Stomach (tissue), 9 donors: ENCODE data around the gene PSD2. TPM values are rescaled to one million over a fixed set of nuclear protein-coding genes. Genes with fewer than 3 reads are reported as not detected.

Experiments used
- DNase-seq, 2 donors: peaks; one replicate each; pipeline versions ENCODE4 v3.0.0 to v3.0.0-alpha.2; 2013 to 2019
- H3K27ac ChIP-seq, 5 donors: fragments of 200-600 bp in 4 of 5; sonication (generic) in 4 of 5; one replicate each; pipeline ENCODE4 v1.5.1; 2013 to 2019; ENCODE audit warnings: mild to moderate bottlenecking in 1 of 5, moderate library complexity in 1 of 5
- H3K27me3 ChIP-seq, 3 donors: fragments of 200-600 bp; sonication (generic); one replicate each; pipeline ENCODE4 v1.5.1; 2017 to 2019; ENCODE audit warnings: mixed run types in 1 of 3
- H3K36me3 ChIP-seq, 4 donors: fragments of 200-600 bp; sonication (generic); 1 replicate in 3 of 4; 2 replicates in 1 of 4; pipeline ENCODE4 v1.5.1; 2016 to 2019
- H3K4me1 ChIP-seq, 4 donors: fragments of 200-600 bp; sonication (generic); one replicate each; pipeline ENCODE4 v1.5.1; 2016 to 2019
- H3K4me3 ChIP-seq, 4 donors: fragments of 200-600 bp; sonication (generic) in 3 of 4; one replicate each; pipeline ENCODE4 v1.5.1; 2016 to 2019; ENCODE audit warnings: mild to moderate bottlenecking in 1 of 4
- H3K9me3 ChIP-seq, 4 donors: fragments of 200-600 bp; sonication (generic); one replicate each; pipeline ENCODE4 v1.5.1; 2016 to 2019
- EP300 ChIP-seq: sonication (generic); formaldehyde crosslinking; IDR thresholded peaks from one replicate; pipeline ENCODE4 v1.6.1; 2017; ENCODE audit warnings: antibody characterized with exemption
- POLR2A ChIP-seq, 4 donors: fragments of 450-650 bp; IDR thresholded peaks; one replicate each; pipeline ENCODE4 v1.6.1; 2016; ENCODE audit warnings: antibody characterized with exemption in 4 of 4, control low read depth in 2 of 4, mild to moderate bottlenecking in 1 of 4, moderate library complexity in 1 of 4
- POLR2AphosphoS5 ChIP-seq, 3 donors: sonication (generic); formaldehyde crosslinking; IDR thresholded peaks; one replicate each; pipeline ENCODE4 v1.6.1; 2016; ENCODE audit warnings: antibody characterized with exemption in 3 of 3
- WGBS, 5 donors: extraction: QIAGEN DNeasy Blood & Tissue Kit in 3 of 5; methylation state at CpG; one replicate each; pipeline versions ENCODE4 v1.1.5 to v1.1.7; 2013 to 2018; 5-methylcytosine and 5-hydroxymethylcytosine counted together
- intact Hi-C: fragments of 100-400 bp; cut with DNase I; formaldehyde crosslinking; loops from one replicate; pipeline ENCODE4 v1.15.1; 2023; ENCODE audit warnings: low total_unique reads
- polyA plus RNA-seq, 3 donors: library from polyadenylated mRNA; stranded (reverse); fragments of 200-250 nt; gene quantifications; one replicate each; pipeline ENCODE4 v1.2.3, GENCODE V29; 2013
- total RNA-seq, 5 donors: library from RNA; depleted of rRNA; stranded (reverse); fragments of >200 nt; gene quantifications; one replicate each; pipeline versions ENCODE4 v1.1.0 to v1.2.3, GENCODE V29; 2014 to 2016
- TF ChIP-seq, protein P1 (sequence below), 7 experiments: fragments of 450-650 bp in 4 of 7; fragments of 200-600 bp in 3 of 7; sonication (generic) in 3 of 7; IDR thresholded peaks; one replicate each; pipeline ENCODE4 v1.5.1; 2016 to 2019; ENCODE audit warnings: antibody characterized with exemption in 7 of 7, control low read depth in 2 of 7, mild to moderate bottlenecking in 1 of 7
- donor health status: healthy with polysubstance abuse.
- donor health status: Bipolar disorder and iron deficiency.
- donor health status: healthy.

PSD2 gene
- total and polyA plus RNA-seq, 8 donors: 0.05 to 0.73 TPM; not detected in 6

DNA sequence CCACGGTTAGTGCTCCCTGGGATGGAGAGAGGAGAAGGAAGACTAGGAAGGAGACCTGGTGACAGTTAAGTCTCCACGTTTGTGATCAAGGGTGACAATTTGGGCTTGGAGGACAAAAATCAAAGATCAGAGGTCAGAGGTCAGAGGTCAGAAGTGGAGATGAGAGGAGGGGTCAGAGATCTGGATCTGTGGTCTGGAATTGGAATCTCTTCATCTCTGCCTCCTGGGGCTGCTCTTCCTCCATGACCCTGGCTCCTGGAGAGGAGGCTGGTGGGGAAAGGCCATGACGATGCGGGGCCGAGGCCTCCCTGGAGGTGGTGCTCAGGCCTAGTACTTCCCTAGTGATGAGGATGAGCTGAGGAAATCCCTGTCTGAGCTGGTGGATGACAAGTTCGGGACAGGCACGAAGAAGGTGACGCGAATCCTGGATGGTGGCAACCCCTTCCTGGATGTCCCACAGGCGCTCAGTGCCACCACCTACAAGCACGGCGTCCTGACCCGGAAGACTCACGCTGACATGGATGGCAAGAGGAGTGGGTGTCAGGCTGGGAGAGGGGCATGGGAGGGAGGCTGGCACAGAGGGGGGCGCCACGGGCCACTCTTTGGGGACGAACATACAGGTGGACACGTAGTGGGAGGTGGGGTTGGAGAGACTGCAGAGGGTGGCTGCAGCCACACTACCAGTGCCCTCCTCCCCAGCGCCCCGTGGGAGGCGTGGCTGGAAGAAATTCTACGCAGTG is 41.0 kb downstream of the PSD2 start:
- DNase-seq: no peak

DNA sequence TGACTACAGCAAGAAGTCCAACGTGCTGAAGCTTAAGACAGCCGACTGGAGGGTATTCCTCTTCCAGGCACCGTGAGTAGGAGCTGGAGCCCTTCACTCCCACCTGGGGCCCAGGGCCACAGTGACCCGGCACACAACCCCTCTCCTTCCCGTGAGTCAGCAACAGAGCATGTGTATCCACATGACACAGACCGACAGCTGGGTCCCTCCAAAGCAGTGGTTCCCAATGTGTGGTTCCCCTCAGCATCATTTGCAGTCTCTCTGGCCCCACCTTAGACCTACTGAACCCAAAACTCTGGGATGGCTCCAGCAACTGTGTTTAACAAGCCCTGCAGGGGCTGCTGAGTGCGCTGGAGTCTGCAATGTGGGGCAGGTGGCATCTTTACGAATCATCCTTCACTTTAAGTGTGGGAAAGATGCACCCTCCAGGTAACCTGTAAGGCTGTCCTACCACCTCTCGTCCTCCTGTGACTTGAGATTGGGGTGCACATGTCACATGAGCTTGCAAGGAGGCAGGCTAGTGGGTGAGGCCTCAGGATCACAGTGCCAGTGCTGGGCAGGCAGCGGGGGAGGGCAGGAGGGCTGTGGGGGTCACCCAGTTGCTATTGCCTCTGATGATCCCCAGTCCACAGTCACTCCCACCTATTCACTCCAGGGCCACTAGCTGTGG is 42.2 kb downstream of the PSD2 start:
- Histone ChIP-seq H3K9me3 (no peaks in the 10 kb centered on the region), H3K4me1 (no peaks in the 10 kb centered on the region), H3K4me3 (no peak overlapping the region), H3K27ac (no peak overlapping the region), H3K27me3 (peaks cover 0 to 48% (median 0%) of the 10 kb centered on the region in 3 donors), H3K36me3 (no peaks in the 10 kb centered on the region)
- no peak for DNase-seq
- WGBS, 5 donors: 76 to 84% (median 81%) methylated on average over 10 of the region's 10 CpGs
- no peak for TF ChIP-seq POLR2A (IDR thresholded peaks at IDR 0.05)
- TF ChIP-seq, protein P1, sequence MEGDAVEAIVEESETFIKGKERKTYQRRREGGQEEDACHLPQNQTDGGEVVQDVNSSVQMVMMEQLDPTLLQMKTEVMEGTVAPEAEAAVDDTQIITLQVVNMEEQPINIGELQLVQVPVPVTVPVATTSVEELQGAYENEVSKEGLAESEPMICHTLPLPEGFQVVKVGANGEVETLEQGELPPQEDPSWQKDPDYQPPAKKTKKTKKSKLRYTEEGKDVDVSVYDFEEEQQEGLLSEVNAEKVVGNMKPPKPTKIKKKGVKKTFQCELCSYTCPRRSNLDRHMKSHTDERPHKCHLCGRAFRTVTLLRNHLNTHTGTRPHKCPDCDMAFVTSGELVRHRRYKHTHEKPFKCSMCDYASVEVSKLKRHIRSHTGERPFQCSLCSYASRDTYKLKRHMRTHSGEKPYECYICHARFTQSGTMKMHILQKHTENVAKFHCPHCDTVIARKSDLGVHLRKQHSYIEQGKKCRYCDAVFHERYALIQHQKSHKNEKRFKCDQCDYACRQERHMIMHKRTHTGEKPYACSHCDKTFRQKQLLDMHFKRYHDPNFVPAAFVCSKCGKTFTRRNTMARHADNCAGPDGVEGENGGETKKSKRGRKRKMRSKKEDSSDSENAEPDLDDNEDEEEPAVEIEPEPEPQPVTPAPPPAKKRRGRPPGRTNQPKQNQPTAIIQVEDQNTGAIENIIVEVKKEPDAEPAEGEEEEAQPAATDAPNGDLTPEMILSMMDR (IDR thresholded peaks at IDR 0.05): no peak
- TF ChIP-seq POLR2AphosphoS5 (IDR thresholded peaks at IDR 0.05): no peak
- no peak for TF ChIP-seq EP300
- intact Hi-C loops: no loop called here

More for the DNA sequence above, 41.0 kb downstream of the PSD2 start:
- Histone ChIP-seq H3K9me3 (no peaks in the 10 kb centered on the region), H3K27ac (no peak overlapping the region), H3K4me1 (no peaks in the 10 kb centered on the region), H3K36me3 (no peaks in the 10 kb centered on the region), H3K27me3 (peaks cover 0 to 41% (median 0%) of the 10 kb centered on the region in 3 donors), H3K4me3 (no peak overlapping the region)
- 90 to 94% (median 92%) methylated on average over 22 of the region's 22 CpGs for WGBS, 5 donors
- intact Hi-C loops: no loop called here
- TF ChIP-seq POLR2AphosphoS5 (IDR thresholded peaks at IDR 0.05) (no peak), POLR2A (IDR thresholded peaks at IDR 0.05) (no peak), EP300 (no peak)
- TF ChIP-seq, protein P1 (IDR thresholded peaks at IDR 0.05): no peak

DNA sequence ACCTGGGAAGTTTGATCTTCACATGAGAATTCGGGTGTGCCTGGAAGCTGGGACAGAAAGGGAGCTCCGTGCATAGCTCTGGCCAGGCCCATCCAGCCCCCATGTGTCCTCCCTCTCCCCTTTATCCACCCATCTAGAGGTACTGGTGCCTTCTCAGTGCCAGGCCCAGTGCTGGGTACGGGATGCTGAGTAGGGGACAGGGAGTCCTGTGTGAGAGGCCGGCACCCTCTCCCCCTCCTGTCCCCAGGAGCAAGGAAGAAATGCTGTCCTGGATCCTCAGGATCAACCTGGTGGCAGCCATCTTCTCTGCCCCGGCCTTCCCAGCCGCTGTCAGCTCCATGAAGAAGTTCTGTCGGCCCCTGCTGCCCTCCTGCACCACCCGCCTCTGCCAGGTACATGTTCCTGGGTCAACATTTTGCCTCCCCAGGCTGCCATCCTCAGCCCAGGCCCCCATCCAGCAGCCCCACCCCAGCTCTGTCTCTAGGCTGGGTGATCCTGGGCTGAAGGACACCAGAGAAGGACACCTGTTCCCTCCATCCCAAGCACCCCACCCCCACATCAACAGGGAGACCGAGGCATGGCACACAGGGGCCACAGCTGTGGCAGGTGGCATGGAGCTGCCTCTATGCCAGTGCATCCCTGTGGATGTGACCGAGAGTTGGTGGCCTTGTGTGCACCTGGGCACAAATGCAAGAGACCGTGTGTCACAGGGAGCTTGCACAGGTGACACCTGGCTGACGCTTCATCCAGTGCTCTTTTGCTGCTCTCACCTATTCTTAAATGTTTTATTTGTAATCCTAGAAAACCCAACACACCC is 43.0 kb downstream of the PSD2 start:
- DNase-seq: no peak
- H3K4me1 ChIP-seq: no peaks in the 10 kb centered on the region
- intact Hi-C loops: no loop called here

DNA sequence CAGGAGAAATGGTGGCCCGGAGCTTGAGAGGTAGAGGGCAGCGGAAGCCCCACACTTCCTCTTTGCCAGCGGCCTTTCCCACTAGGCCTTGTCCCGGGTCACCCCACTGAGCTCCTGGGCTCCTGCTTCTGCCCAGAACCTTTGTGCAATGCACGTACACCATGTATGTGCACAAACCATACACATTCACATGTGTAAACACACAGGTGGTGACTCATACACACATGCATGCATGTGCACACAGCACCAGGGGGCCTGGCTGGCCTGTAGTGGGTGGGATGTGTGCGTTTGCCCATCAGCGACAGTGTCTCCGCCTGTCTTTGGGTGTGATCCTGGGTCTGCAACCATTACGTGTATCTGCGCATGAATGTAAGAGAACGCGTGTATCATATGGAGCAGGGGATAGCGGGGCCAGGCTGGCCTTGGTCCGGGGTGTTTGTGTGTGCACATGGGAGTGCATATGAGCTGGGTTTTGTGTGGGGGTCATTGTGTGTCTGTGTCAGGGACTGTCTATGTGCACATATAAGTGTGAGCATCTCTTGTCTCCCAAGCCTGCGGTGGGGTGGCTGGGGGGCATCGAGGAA is 43.7 kb downstream of the PSD2 start:
- peaks cover 0 to 1% (median 0%) of the 10 kb centered on the region in 4 donors for H3K4me1 ChIP-seq
- peaks cover 0 to 46% (median 0%) of the 10 kb centered on the region in 3 donors for H3K27me3 ChIP-seq
- no peak for DNase-seq
- no peak overlapping the region for H3K27ac ChIP-seq
- WGBS, 5 donors: 87 to 93% (median 89%) methylated on average over 16 of the region's 16 CpGs
- H3K9me3 ChIP-seq: no peaks in the 10 kb centered on the region
- no peaks in the 10 kb centered on the region for H3K36me3 ChIP-seq
- TF ChIP-seq POLR2AphosphoS5 (IDR thresholded peaks at IDR 0.05) (no peak), POLR2A (IDR thresholded peaks at IDR 0.05) (no peak), EP300 (no peak)
- no peak overlapping the region for H3K4me3 ChIP-seq
- intact Hi-C loops: no loop called here

More for the DNA sequence above, 43.0 kb downstream of the PSD2 start:
- H3K27ac ChIP-seq: no peak overlapping the region
- no peak for TF ChIP-seq POLR2A (IDR thresholded peaks at IDR 0.05)
- 80 to 88% (median 82%) methylated on average over 10 to 12 of the region's 12 CpGs for WGBS, 5 donors
- peaks cover 0 to 46% (median 0%) of the 10 kb centered on the region in 3 donors for H3K27me3 ChIP-seq
- H3K4me3 ChIP-seq: no peak overlapping the region
- no peaks in the 10 kb centered on the region for H3K36me3 ChIP-seq
- H3K9me3 ChIP-seq: no peaks in the 10 kb centered on the region

DNA sequence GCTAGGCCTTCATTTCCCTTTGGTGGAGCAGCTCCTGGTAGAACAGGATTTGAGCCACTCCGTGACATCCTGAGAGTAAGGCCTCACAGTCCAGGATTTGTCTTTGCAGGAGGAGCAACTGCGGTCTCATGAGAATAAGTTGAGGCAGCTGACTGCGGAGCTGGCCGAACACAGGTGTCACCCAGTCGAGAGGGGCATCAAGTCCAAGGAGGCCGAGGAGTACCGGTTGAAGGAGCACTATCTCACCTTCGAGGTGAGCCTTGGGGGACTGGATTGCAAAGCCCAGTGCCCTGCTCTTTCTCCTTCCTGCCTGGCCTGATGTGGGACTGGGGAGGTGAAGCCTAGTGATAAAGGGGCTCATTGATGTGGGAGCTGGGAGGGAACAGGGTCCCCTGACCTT is 44.3 kb downstream of the PSD2 start:
- intact Hi-C loops: no loop called here
- 76 to 87% (median 81%) methylated on average over 8 of the region's 8 CpGs for WGBS, 5 donors
- TF ChIP-seq, protein P1 (IDR thresholded peaks at IDR 0.05): no peak
- TF ChIP-seq POLR2AphosphoS5 (IDR thresholded peaks at IDR 0.05) (no peak), EP300 (no peak), POLR2A (IDR thresholded peaks at IDR 0.05) (no peak)
- H3K4me3 ChIP-seq: no peak overlapping the region
- no peaks in the 10 kb centered on the region for H3K36me3 ChIP-seq
- no peaks in the 10 kb centered on the region for H3K9me3 ChIP-seq
- peaks cover 0 to 48% (median 0%) of the 10 kb centered on the region in 3 donors for H3K27me3 ChIP-seq
- peaks cover 0 to 4% (median 0%) of the 10 kb centered on the region in 4 donors for H3K4me1 ChIP-seq
- H3K27ac ChIP-seq: no peak overlapping the region
- no peak for DNase-seq
